ENCODE data around the gene NCAN. TPM values are rescaled to one million over a fixed set of nuclear protein-coding genes. Genes with fewer than 3 reads are reported as not detected.

The NCAN gene
- total and polyA plus RNA-seq, 9 of the 15 experiments (the other 6 are each of a cell fraction or from before 2014, with no cell fraction given), result 0.04 TPM; not detected in 8

DNA sequence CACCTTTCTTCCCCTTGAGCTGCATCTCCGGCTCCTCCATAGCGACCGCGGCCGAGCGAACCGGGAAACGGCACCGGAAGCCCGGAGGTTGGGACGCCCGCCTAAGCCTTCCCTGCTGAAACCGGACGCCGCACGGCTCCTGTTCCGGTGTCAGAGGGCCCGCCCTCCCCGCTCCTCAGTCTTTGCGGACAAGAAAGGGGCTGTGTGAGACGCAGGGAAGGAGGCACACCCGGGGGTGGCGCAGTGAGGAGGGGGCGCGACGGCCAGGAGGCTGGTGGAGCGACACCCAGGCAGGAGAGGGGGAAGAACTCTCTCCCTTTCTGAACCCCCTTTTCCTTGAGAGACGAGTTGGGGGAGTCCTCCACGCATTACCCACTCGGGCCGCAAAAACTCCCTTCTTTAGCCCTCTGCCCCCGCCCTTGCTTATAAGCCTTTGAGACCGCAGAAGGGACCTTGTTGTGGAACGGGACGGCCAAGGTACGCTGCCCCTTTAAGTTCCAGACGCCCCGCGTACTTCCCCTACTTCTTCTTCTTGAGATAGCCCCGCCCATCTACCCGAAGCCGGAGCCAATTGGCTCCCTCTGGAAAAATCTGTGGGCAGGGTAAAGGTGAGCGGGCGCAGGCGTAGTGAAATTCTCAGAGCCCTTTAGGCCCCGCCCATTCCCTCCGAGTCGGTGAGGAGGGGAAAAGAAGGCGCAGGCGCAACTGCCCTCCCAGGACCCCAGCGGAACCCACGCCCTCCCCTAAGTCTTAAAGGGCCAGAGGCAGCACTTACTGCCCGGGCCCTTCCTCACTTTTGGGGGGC lies 19.5 kb upstream of the NCAN start, which contains the start of the genes BORCS8 and RFXANK (continued):
- no peak for TF ChIP-seq RBM17 (IDR thresholded peaks at IDR 0.05; ENCODE audit: borderline replicate concordance, low read depth, low read length)
- TF ChIP-seq, protein P1, sequence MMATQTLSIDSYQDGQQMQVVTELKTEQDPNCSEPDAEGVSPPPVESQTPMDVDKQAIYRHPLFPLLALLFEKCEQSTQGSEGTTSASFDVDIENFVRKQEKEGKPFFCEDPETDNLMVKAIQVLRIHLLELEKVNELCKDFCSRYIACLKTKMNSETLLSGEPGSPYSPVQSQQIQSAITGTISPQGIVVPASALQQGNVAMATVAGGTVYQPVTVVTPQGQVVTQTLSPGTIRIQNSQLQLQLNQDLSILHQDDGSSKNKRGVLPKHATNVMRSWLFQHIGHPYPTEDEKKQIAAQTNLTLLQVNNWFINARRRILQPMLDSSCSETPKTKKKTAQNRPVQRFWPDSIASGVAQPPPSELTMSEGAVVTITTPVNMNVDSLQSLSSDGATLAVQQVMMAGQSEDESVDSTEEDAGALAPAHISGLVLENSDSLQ (IDR thresholded peaks at IDR 0.05), result peak; percentile 27; the same call in 1 of the 2 replicates
- TF ChIP-seq, protein P2, sequence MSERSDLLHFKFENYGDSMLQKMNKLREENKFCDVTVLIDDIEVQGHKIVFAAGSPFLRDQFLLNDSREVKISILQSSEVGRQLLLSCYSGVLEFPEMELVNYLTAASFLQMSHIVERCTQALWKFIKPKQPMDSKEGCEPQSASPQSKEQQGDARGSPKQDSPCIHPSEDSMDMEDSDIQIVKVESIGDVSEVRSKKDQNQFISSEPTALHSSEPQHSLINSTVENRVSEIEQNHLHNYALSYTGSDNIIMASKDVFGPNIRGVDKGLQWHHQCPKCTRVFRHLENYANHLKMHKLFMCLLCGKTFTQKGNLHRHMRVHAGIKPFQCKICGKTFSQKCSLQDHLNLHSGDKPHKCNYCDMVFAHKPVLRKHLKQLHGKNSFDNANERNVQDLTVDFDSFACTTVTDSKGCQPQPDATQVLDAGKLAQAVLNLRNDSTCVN (CRISPR knock-in tag; IDR thresholded peaks at IDR 0.05), result 0 out of 2 replicates have a peak, but pooled peaks have one; percentile 29
- peak; percentile 13; the same call in 1 of the 2 replicates for TF ChIP-seq ARID1B (IDR thresholded peaks at IDR 0.05)
- peak; percentile 99 for TF ChIP-seq NCOA1 (IDR thresholded peaks at IDR 0.05; ENCODE audit: low read depth)
- TF ChIP-seq, protein P3, sequence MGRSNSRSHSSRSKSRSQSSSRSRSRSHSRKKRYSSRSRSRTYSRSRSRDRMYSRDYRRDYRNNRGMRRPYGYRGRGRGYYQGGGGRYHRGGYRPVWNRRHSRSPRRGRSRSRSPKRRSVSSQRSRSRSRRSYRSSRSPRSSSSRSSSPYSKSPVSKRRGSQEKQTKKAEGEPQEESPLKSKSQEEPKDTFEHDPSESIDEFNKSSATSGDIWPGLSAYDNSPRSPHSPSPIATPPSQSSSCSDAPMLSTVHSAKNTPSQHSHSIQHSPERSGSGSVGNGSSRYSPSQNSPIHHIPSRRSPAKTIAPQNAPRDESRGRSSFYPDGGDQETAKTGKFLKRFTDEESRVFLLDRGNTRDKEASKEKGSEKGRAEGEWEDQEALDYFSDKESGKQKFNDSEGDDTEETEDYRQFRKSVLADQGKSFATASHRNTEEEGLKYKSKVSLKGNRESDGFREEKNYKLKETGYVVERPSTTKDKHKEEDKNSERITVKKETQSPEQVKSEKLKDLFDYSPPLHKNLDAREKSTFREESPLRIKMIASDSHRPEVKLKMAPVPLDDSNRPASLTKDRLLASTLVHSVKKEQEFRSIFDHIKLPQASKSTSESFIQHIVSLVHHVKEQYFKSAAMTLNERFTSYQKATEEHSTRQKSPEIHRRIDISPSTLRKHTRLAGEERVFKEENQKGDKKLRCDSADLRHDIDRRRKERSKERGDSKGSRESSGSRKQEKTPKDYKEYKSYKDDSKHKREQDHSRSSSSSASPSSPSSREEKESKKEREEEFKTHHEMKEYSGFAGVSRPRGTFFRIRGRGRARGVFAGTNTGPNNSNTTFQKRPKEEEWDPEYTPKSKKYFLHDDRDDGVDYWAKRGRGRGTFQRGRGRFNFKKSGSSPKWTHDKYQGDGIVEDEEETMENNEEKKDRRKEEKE (IDR thresholded peaks at IDR 0.05; ENCODE audit: borderline replicate concordance in 1 of 2, control insufficient read depth in 1 of 2, low read depth in 2 of 2, low read length in 1 of 2), result peak in 1 of 2 experiments; percentile 92; a peak in 2 of 4 replicates
- TF ChIP-seq PCBP1 (IDR thresholded peaks at IDR 0.05; ENCODE audit: low read depth, low read length, poor library complexity, severe bottlenecking), result no peak
- 0 out of 2 replicates have a peak, but pooled peaks have one; percentile 12 for TF ChIP-seq BCOR (IDR thresholded peaks at IDR 0.05)
- peak; percentile 90 for TF ChIP-seq MEIS2 (IDR thresholded peaks at IDR 0.05; ENCODE audit: partially characterized antibody)
- no peak for TF ChIP-seq MXI1 (IDR thresholded peaks at IDR 0.05; ENCODE audit: low read depth, low read length)
- TF ChIP-seq YY1 (IDR thresholded peaks at IDR 0.05; ENCODE audit: borderline replicate concordance in 1 of 3, control insufficient read depth in 1 of 3, extremely low read depth in 1 of 3, insufficient read depth in 3 of 3, insufficient read length in 1 of 3, insufficient replicate concordance in 2 of 3, low read depth in 1 of 3, low read length in 2 of 3), result peak in 2 of 3 experiments; percentile 81 to 82
- peak; percentile 36; the same call in 1 of the 2 replicates for TF ChIP-seq ZNF165 (CRISPR knock-in tag; IDR thresholded peaks at IDR 0.05; ENCODE audit: borderline replicate concordance)
- 0 out of 2 replicates have a peak, but pooled peaks have one; percentile 54 for TF ChIP-seq FOXJ2 (tag; IDR thresholded peaks at IDR 0.05)
- TF ChIP-seq ZNF551 (CRISPR knock-in tag; IDR thresholded peaks at IDR 0.05), result no peak
- peak; percentile 77; the same call in 1 of the 2 replicates for TF ChIP-seq CREM (IDR thresholded peaks at IDR 0.05; ENCODE audit: low read depth)
- no peak for TF ChIP-seq WHSC1 (IDR thresholded peaks at IDR 0.05; ENCODE audit: low read length)
- peak; percentile 33; the same call in 1 of the 2 replicates for TF ChIP-seq NCOR1 (IDR thresholded peaks at IDR 0.05)
- TF ChIP-seq BRCA1 (IDR thresholded peaks at IDR 0.05), result no peak
- TF ChIP-seq BRCA1 (CRISPR knock-in tag; IDR thresholded peaks at IDR 0.05), result no peak
- TF ChIP-seq SMAD4 (CRISPR knock-in tag; conservative IDR thresholded peaks at IDR 0.05), result peak; percentile 66
- peak; percentile 7; the same call in 1 of the 2 replicates for TF ChIP-seq TAL1 (IDR thresholded peaks at IDR 0.05)
- peak; percentile 60 for TF ChIP-seq EGR1 (conservative IDR thresholded peaks at IDR 0.05)

Data from K562 (cell line).